ENCODE results near the gene ALK. TPM values are rescaled to one million over a fixed set of nuclear protein-coding genes. Genes with fewer than 3 reads are reported as not detected.

The ALK gene
- polyA plus RNA-seq, 1 of the 3 experiments (the other 2 are of a cell fraction) = 0.30 TPM

GRCh38 chr2:29760008-29760407 lies 161.4 kb downstream of the ALK start:
- H3K9me2 ChIP-seq = no peaks in the 10 kb centered on the region
- H3K27ac ChIP-seq (ENCODE audit: low read depth in 2 of 2, low read length in 1 of 2) = peak overlapping the region in 1 of 2 experiments; percentile 87; a peak in 2 of 4 replicates
- ChIA-PET CTCF (interaction anchor here (0.6 to 1.7 kb wide), 3 partner anchors 8 to 257 kb away, joined by 3 to 6 read pairs (median 4); no protein-coding TSS in a partner anchor), POLR2A (interaction anchor here (1.2 kb wide), 1 partner anchor 10 kb away, joined by 4 read pairs; no protein-coding TSS in a partner anchor)
- H3K27me3 ChIP-seq (ENCODE audit: insufficient read depth) = no peaks in the 10 kb centered on the region
- no peaks in the 10 kb centered on the region for H3K36me3 ChIP-seq (replicated peaks in 1 of 2; ENCODE audit: control insufficient read depth in 1 of 2, insufficient read depth in 2 of 2, low read length in 1 of 2)
- TF ChIP-seq RAD21 (IDR thresholded peaks at IDR 0.05; ENCODE audit: low read length) (no peak), FOXM1 (IDR thresholded peaks at IDR 0.05; ENCODE audit: low read depth) (no peak), ZBTB33 (IDR thresholded peaks at IDR 0.05; ENCODE audit: borderline replicate concordance, low read depth) (no peak), CHD2 (IDR thresholded peaks at IDR 0.05; ENCODE audit: low read length, partially characterized antibody) (no peak), FOXJ3 (CRISPR knock-in tag; IDR thresholded peaks at IDR 0.05) (no peak), MEF2A (IDR thresholded peaks at IDR 0.05; ENCODE audit: borderline replicate concordance, low read depth) (no peak), JUND (IDR thresholded peaks at IDR 0.05) (no peak)
- H2AFZ ChIP-seq (ENCODE audit: low read depth) = no peak overlapping the region
- no peak overlapping the region for H3K9ac ChIP-seq
- H3F3A ChIP-seq (replicated peaks; ENCODE audit: insufficient read depth) = no peaks in the 10 kb centered on the region
- no peaks in the 10 kb centered on the region for H4K20me1 ChIP-seq (ENCODE audit: insufficient read depth)
- WGBS (ENCODE audit: low lambda C conversion rate) = 64% methylated on average over 3 of the region's 3 CpGs
- H3K4me1 ChIP-seq (ENCODE audit: control insufficient read depth in 1 of 2, insufficient read depth in 2 of 2, low read depth in 1 of 2, low read length in 1 of 2) = peaks cover 0 to 60% of the 10 kb centered on the region in 2 experiments; a peak in 2 of 4 replicates
- no peak for DNase-seq
- H3K9me3 ChIP-seq = no peaks in the 10 kb centered on the region
- H3K79me2 ChIP-seq (ENCODE audit: insufficient read depth) = no peaks in the 10 kb centered on the region
- no peak overlapping the region for H3K4me3 ChIP-seq (ENCODE audit: low read depth in 2 of 2, low read length in 1 of 2)
- H3K4me2 ChIP-seq = no peak overlapping the region

- H3K4me1 ChIP-seq (ENCODE audit: control insufficient read depth in 1 of 2, insufficient read depth in 2 of 2, low read depth in 1 of 2, low read length in 1 of 2) = peaks cover 0 to 65% of the 10 kb centered on the region in 2 experiments; a peak in 2 of 4 replicates
- peak overlapping the region in 1 of 2 experiments; percentile 87; a peak in 2 of 4 replicates for H3K27ac ChIP-seq (ENCODE audit: low read depth in 2 of 2, low read length in 1 of 2)
- no peak overlapping the region; the same call in 1 of the 2 replicates for H3K4me2 ChIP-seq
- H3K79me2 ChIP-seq (ENCODE audit: insufficient read depth) = no peaks in the 10 kb centered on the region
- H3K9me2 ChIP-seq = no peaks in the 10 kb centered on the region
- 67% methylated on average over 4 of the region's 4 CpGs for WGBS (ENCODE audit: low lambda C conversion rate)
- H3K9ac ChIP-seq = no peak overlapping the region
- no peak overlapping the region for H3K4me3 ChIP-seq (ENCODE audit: low read depth in 2 of 2, low read length in 1 of 2)
- no peak overlapping the region for H2AFZ ChIP-seq (ENCODE audit: low read depth)
- H3K36me3 ChIP-seq (replicated peaks in 1 of 2; ENCODE audit: control insufficient read depth in 1 of 2, insufficient read depth in 2 of 2, low read length in 1 of 2) = no peaks in the 10 kb centered on the region
- TF ChIP-seq RAD21 (IDR thresholded peaks at IDR 0.05; ENCODE audit: low read length) = no peak
- no peak for TF ChIP-seq FOSL2 (IDR thresholded peaks at IDR 0.05; ENCODE audit: borderline replicate concordance, low read depth)
- TF ChIP-seq FOXJ3 (CRISPR knock-in tag; IDR thresholded peaks at IDR 0.05) = peak; percentile 33; the same call in 1 of the 2 replicates
- no peak for TF ChIP-seq MEF2A (IDR thresholded peaks at IDR 0.05; ENCODE audit: borderline replicate concordance, low read depth)
- TF ChIP-seq TCF12 (IDR thresholded peaks at IDR 0.05) = peak; percentile 73
- 0 out of 2 replicates have a peak, but pooled peaks have one; percentile 15 for TF ChIP-seq RCOR1 (IDR thresholded peaks at IDR 0.05; ENCODE audit: low read length)
- no peak for TF ChIP-seq TEAD4 (IDR thresholded peaks at IDR 0.05; ENCODE audit: borderline replicate concordance, insufficient read depth)
- no peak for TF ChIP-seq RXRA (IDR thresholded peaks at IDR 0.05; ENCODE audit: borderline replicate concordance, low read depth)
- TF ChIP-seq MXI1 (IDR thresholded peaks at IDR 0.05; ENCODE audit: low read depth, low read length) = peak; percentile 38; the same call in 1 of the 2 replicates
- no peak for TF ChIP-seq ELF1 (IDR thresholded peaks at IDR 0.05)
- TF ChIP-seq PBX3 (IDR thresholded peaks at IDR 0.05) = peak; percentile 53; the same call in 1 of the 2 replicates
- TF ChIP-seq SIN3A (IDR thresholded peaks at IDR 0.05; ENCODE audit: borderline replicate concordance, low read depth, low read length) = no peak
- peak in 1 of 2 experiments; percentile 75; a peak in 2 of 4 replicates for TF ChIP-seq EP300 (IDR thresholded peaks at IDR 0.05; ENCODE audit: borderline replicate concordance in 1 of 2, low read depth in 1 of 2, low read length in 1 of 2)
- TF ChIP-seq USF1 (IDR thresholded peaks at IDR 0.05; ENCODE audit: borderline replicate concordance, low read depth) = no peak
- no peaks in the 10 kb centered on the region for H3K27me3 ChIP-seq (ENCODE audit: insufficient read depth)
- CTCF ChIA-PET = interaction anchor here (0.8 kb wide), 1 partner anchor 256 kb away, joined by 3 read pairs; no protein-coding TSS in a partner anchor
- POLR2A ChIA-PET = no interaction called here
- no peaks in the 10 kb centered on the region for H3K9me3 ChIP-seq
- peaks cover under 1% of the 10 kb centered on the region for H3F3A ChIP-seq (replicated peaks; ENCODE audit: insufficient read depth)
- H4K20me1 ChIP-seq (ENCODE audit: insufficient read depth) = no peaks in the 10 kb centered on the region
- DNase-seq = no peak
These were observed 162.0 kb downstream of the ALK start for GRCh38 chr2:29759360-29759759.
